B cell (primary cell): ENCODE measurements around the gene FBXO2. TPM values are rescaled to one million over a fixed set of nuclear protein-coding genes. Genes with fewer than 3 reads are reported as not detected.

Experiments used
- ATAC-seq: fragments of 200-7000 bp; cut with Tn5 transposase; one replicate; pipeline ENCODE4 v1.10.0; 2021; ENCODE audit warnings: low read depth, mild to moderate bottlenecking, moderate number of reproducible peaks, moderate library complexity
- CTCF ChIA-PET: fragments of 350-600 bp; sonication (Branson Sonifier 250); formaldehyde crosslinking; loops from one replicate; lab custom pipeline; 2021; ENCODE audit warnings: antibody characterized with exemption, inconsistent platforms; lab: Charles Lee
- POLR2A ChIA-PET: fragments of 350-600 bp; sonication (Branson Sonifier 250); formaldehyde crosslinking; loops from one replicate; lab custom pipeline; 2021; ENCODE audit warnings: antibody characterized with exemption; lab: Charles Lee
- DNase-seq: peaks from one replicate; pipeline ENCODE4 v3.0.0; 2013
- H2AFZ ChIP-seq: 2 replicates; pipeline ENCODE4 v1.6.1; 2012; ENCODE audit warnings: mild to moderate bottlenecking, low read depth, low read length; ENCODE audit not compliant: insufficient read depth, poor library complexity, severe bottlenecking
- H3K27ac ChIP-seq, 2 donors: 1 replicate in 1 of 2; 2 replicates in 1 of 2; pipeline ENCODE4 v1.5.1; 2012 to 2013; ENCODE audit warnings: low read length in 2 of 2, mild to moderate bottlenecking in 2 of 2, moderate library complexity in 1 of 2
- H3K27me3 ChIP-seq, 4 experiments: fragments of 200-600 bp in 1 of 4; sonication (generic) in 1 of 4; replicated peaks in 1 of 4; 1 replicate in 2 of 4; 2 replicates in 2 of 4; pipeline versions ENCODE4 v1.6.1 to v1.7.0; 2013 to 2016; ENCODE audit warnings: low read length in 3 of 4, mild to moderate bottlenecking in 2 of 4, mixed read lengths in 1 of 4, moderate library complexity in 1 of 4; ENCODE audit not compliant: insufficient read depth in 4 of 4, control insufficient read depth in 3 of 4; ENCODE audit errors: control extremely low read depth in 1 of 4
- H3K36me3 ChIP-seq, 2 experiments: replicated peaks in 1 of 2; 1 replicate in 1 of 2; 2 replicates in 1 of 2; pipeline versions ENCODE4 v1.6.1 to v1.7.1; 2013; ENCODE audit warnings: low read length in 1 of 2; ENCODE audit not compliant: insufficient read depth in 2 of 2, control insufficient read depth in 1 of 2; ENCODE audit errors: control extremely low read depth in 1 of 2, extremely low read depth in 1 of 2
- H3K4me1 ChIP-seq, 2 donors: fragments of 200-600 bp in 1 of 2; sonication (generic) in 1 of 2; 1 replicate in 1 of 2; 2 replicates in 1 of 2; pipeline versions ENCODE4 v1.5.1 to v1.6.1; 2013 to 2017; ENCODE audit warnings: low read length in 2 of 2; ENCODE audit not compliant: control insufficient read depth in 2 of 2, insufficient read depth in 2 of 2
- H3K4me2 ChIP-seq: replicated peaks from 2 replicates; pipeline ENCODE3; 2012; ENCODE audit warnings: mild to moderate bottlenecking, low read depth, low read length; ENCODE audit not compliant: poor library complexity, severe bottlenecking
- H3K4me3 ChIP-seq, 5 experiments: fragments of 200-600 bp in 1 of 5; sonication (generic) in 1 of 5; 1 replicate in 3 of 5; 2 replicates in 2 of 5; pipeline versions ENCODE4 v1.5.1 to v1.7.0; 2011 to 2016; ENCODE audit warnings: low read length in 4 of 5, mild to moderate bottlenecking in 4 of 5, low read depth in 2 of 5, control low read depth in 1 of 5, moderate library complexity in 1 of 5; ENCODE audit not compliant: insufficient read depth in 1 of 5; ENCODE audit errors: control extremely low read depth in 1 of 5, extremely low read depth in 1 of 5
- H3K79me2 ChIP-seq: fragments of 200-600 bp; sonication (generic); one replicate; pipeline ENCODE4 v1.6.0; 2016; ENCODE audit warnings: low read length; ENCODE audit not compliant: control insufficient read depth, insufficient read depth
- H3K9ac ChIP-seq: fragments of 200-600 bp; sonication (generic); 2 replicates; pipeline ENCODE4 v1.6.1; 2017; ENCODE audit warnings: mild to moderate bottlenecking, low read length, moderate library complexity
- H3K9me3 ChIP-seq, 3 donors: one replicate each; pipeline versions ENCODE4 v1.6.1 to v1.7.1; 2013; ENCODE audit warnings: low read length in 2 of 3; ENCODE audit not compliant: control insufficient read depth in 2 of 3, insufficient read depth in 1 of 3; ENCODE audit errors: control extremely low read depth in 1 of 3
- H4K20me1 ChIP-seq: 2 replicates; pipeline ENCODE4 v1.6.0; 2012; ENCODE audit warnings: mild to moderate bottlenecking, low read length; ENCODE audit not compliant: insufficient read depth, control insufficient read depth, poor library complexity, severe bottlenecking
- H3K27ac Mint-ChIP-seq: one replicate; pipeline ENCODE4 v1.8.0; 2021; ENCODE audit warnings: mixed read lengths
- H3K27me3 Mint-ChIP-seq: one replicate; pipeline ENCODE4 v1.8.0; 2021; ENCODE audit warnings: mixed read lengths
- H3K4me1 Mint-ChIP-seq: one replicate; pipeline ENCODE4 v1.8.0; 2021; ENCODE audit warnings: mixed read lengths
- H3K4me3 Mint-ChIP-seq: one replicate; pipeline ENCODE4 v1.8.0; 2021; ENCODE audit warnings: mixed read lengths
- H3K9me3 Mint-ChIP-seq: one replicate; pipeline ENCODE4 v1.8.0; 2022; ENCODE audit warnings: mixed read lengths; ENCODE audit not compliant: insufficient read depth
- EZH2 ChIP-seq: IDR thresholded peaks from 2 replicates; pipeline ENCODE4 v1.6.1; 2012; ENCODE audit warnings: borderline replicate concordance, low read depth, mild to moderate bottlenecking, moderate library complexity, low read length; ENCODE audit not compliant: insufficient read depth, poor library complexity, severe bottlenecking
- WGBS: methylation state at CpG from one replicate; pipeline ENCODE4 v1.1.5; 2013; ENCODE audit warnings: missing lambda C conversion rate; ENCODE audit not compliant: insufficient coverage; 5-methylcytosine and 5-hydroxymethylcytosine counted together
- intact Hi-C: fragments of 100-400 bp; cut with micrococcal nuclease; formaldehyde crosslinking; loops from one replicate; pipeline ENCODE4 v1.10.0; 2022
- polyA plus RNA-seq: library from polyadenylated mRNA; depleted of rRNA; stranded (reverse); fragments of >200 nt; gene quantifications from 2 replicates; pipeline ENCODE4 v1.2.3, GENCODE V29; 2012
- total RNA-seq, 2 donors: library from RNA; stranded (reverse); fragments of 120-200 nt in 1 of 2; gene quantifications; 1 replicate in 1 of 2; 2 replicates in 1 of 2; pipeline versions ENCODE4 v1.2.3 to v1.2.4, GENCODE V29; 2013 to 2022
- TF ChIP-seq, protein P1 (sequence below): fragments of 200-600 bp; IDR thresholded peaks from one replicate; pipeline ENCODE4 v1.8.0; 2022; ENCODE audit warnings: antibody characterized with exemption, mild to moderate bottlenecking

FBXO2 gene
- total and polyA plus RNA-seq, 2 donors (not counting 1 experiment from before 2014, with no cell fraction given) = 9.6 TPM

DNA sequence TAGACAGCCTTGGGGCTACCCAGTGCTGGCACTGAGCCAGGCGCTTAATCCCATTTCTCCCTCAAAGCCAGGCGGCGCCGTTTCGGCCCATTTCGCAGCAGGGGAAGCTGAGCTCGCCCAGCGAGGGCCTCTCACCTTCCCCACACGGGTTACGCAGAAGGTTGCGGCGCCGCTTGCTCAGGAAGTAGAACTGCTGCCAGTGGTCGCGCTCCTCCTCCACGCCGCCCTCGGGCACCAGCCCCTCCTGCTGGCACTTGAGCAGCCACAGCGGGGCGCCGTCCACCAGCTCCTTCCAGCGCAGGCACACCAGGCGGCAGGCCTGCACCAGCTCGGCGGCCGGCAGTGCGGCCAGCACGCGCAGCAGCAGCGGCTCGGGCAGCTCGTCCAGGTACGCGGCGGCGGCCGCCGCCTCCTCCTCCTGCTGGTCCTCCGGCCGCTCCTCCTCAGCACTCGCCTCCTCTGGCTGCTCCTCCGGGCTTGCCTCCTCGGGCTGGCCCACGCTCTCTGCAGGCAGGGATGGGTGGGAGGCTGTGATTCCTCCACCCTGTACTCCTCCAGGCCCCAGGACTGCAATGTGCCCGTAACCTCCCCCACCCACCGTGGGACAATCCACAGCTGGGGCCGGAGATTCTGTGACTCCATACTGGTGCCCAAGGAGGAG, 3.8 kb downstream of the FBXO2 start:
- peak overlapping the region; percentile 47 for H3K9ac ChIP-seq

More for the DNA sequence above, 3.8 kb downstream of the FBXO2 start:
- WGBS = 11% methylated on average over 47 of the region's 47 CpGs
- no peaks in the 10 kb centered on the region for H3K79me2 ChIP-seq
- Mint-ChIP-seq H3K27ac (peak overlapping the region; percentile 54), H3K4me3 (peak overlapping the region; percentile 83), H3K4me1 (peaks cover 30% of the 10 kb centered on the region), H3K27me3 (no peaks in the 10 kb centered on the region), H3K9me3 (no peaks in the 10 kb centered on the region)
- no peaks in the 10 kb centered on the region for H3K36me3 ChIP-seq
- CTCF ChIA-PET = interaction anchor here (0.7 to 18.9 kb wide), 21 partner anchors 9 to 613 kb away, joined by 3 to 231 read pairs (median 5); partner anchors contain the start of genes AGTRAP and FBXO6
- DNase-seq = peak; percentile 85
- H3K4me2 ChIP-seq = peak overlapping the region; percentile 81
- no peaks in the 10 kb centered on the region for H3K27me3 ChIP-seq
- intact Hi-C loops = loop anchor here (1.0 to 5.0 kb wide), 6 partner anchors 31 to 388 kb away; partner anchors contain the start of genes MAD2L2 and MTOR
- H3K9me3 ChIP-seq = no peaks in the 10 kb centered on the region
- POLR2A ChIA-PET = interaction anchor here (1.2 to 2.2 kb wide), 4 partner anchors 31 to 638 kb away, joined by 3 to 10 read pairs (median 4); partner anchors contain the start of gene TARDBP
- peak overlapping the region; percentile 68 for H2AFZ ChIP-seq
- H3K4me1 ChIP-seq = peaks cover 17 to 31% of the 10 kb centered on the region in 2 donors
- no peak overlapping the region for H3K27ac ChIP-seq
- TF ChIP-seq EZH2 = no peak
- TF ChIP-seq, protein P1, sequence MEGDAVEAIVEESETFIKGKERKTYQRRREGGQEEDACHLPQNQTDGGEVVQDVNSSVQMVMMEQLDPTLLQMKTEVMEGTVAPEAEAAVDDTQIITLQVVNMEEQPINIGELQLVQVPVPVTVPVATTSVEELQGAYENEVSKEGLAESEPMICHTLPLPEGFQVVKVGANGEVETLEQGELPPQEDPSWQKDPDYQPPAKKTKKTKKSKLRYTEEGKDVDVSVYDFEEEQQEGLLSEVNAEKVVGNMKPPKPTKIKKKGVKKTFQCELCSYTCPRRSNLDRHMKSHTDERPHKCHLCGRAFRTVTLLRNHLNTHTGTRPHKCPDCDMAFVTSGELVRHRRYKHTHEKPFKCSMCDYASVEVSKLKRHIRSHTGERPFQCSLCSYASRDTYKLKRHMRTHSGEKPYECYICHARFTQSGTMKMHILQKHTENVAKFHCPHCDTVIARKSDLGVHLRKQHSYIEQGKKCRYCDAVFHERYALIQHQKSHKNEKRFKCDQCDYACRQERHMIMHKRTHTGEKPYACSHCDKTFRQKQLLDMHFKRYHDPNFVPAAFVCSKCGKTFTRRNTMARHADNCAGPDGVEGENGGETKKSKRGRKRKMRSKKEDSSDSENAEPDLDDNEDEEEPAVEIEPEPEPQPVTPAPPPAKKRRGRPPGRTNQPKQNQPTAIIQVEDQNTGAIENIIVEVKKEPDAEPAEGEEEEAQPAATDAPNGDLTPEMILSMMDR = peak; percentile 74
- ATAC-seq = peak; percentile 60
- H4K20me1 ChIP-seq = peaks cover 5% of the 10 kb centered on the region
- peak overlapping the region in 2 of 5 experiments; percentile 42 to 51 for H3K4me3 ChIP-seq
